HG02885 (cell line): Measurements from ENCODE around the gene CNTRL.

Experiments used
- ATAC-seq: cut with Tn5 transposase; IDR thresholded peaks from one replicate; pipeline ENCODE4 v1.9.1; 2021; ENCODE audit warnings: mild to moderate bottlenecking; ENCODE audit not compliant: unreplicated experiment, poor library complexity

CNTRL gene

GRCh38 chr9:121222524-121223171 is 147.9 kb downstream of the CNTRL start:
- ATAC-seq, result no peak

- ATAC-seq, result no peak
Observed at GRCh38 chr9:121225240-121225639, 150.5 kb downstream of the CNTRL start.

GRCh38 chr9:121226175-121226574 is 151.4 kb downstream of the CNTRL start:
- ATAC-seq, result no peak
